Uterus (tissue), 4 donors: Measurements from ENCODE around the gene ANKRD26. TPM values are rescaled to one million over a fixed set of nuclear protein-coding genes. Genes with fewer than 3 reads are reported as not detected.

Experiments used
- DNase-seq, 2 donors: peaks; one replicate each; pipeline ENCODE4 v3.0.0-alpha.2; 2019 to 2020
- H3K27ac ChIP-seq, 2 donors: fragments of 200-600 bp; sonication (generic); 1 replicate in 1 of 2; 2 replicates in 1 of 2; pipeline ENCODE4 v1.5.1; 2016 to 2018
- H3K27me3 ChIP-seq, 2 donors: fragments of 200-600 bp; sonication (generic); one replicate each; pipeline ENCODE4 v1.5.1; 2018 to 2019; ENCODE audit warnings: control low read depth in 1 of 2
- H3K36me3 ChIP-seq, 2 donors: fragments of 200-600 bp; sonication (generic); one replicate each; pipeline ENCODE4 v1.5.1; 2019; ENCODE audit warnings: control low read depth in 1 of 2
- H3K4me1 ChIP-seq, 2 donors: fragments of 200-600 bp; sonication (generic); one replicate each; pipeline ENCODE4 v1.5.1; 2018 to 2019; ENCODE audit warnings: control low read depth in 1 of 2
- H3K4me3 ChIP-seq, 2 donors: fragments of 200-600 bp; sonication (generic); 1 replicate in 1 of 2; 2 replicates in 1 of 2; pipeline ENCODE4 v1.5.1; 2018 to 2019; ENCODE audit warnings: mild to moderate bottlenecking in 1 of 2
- H3K9me3 ChIP-seq, 2 donors: fragments of 200-600 bp; sonication (generic); one replicate each; pipeline ENCODE4 v1.5.1; 2019; ENCODE audit warnings: control low read depth in 1 of 2
- POLR2A ChIP-seq, 2 donors: fragments of 450-650 bp; IDR thresholded peaks; one replicate each; pipeline ENCODE4 v1.6.1; 2016; ENCODE audit warnings: antibody characterized with exemption in 2 of 2, mild to moderate bottlenecking in 1 of 2, moderate library complexity in 1 of 2
- intact Hi-C: fragments of 100-400 bp; cut with DNase I; formaldehyde crosslinking; loops from one replicate; pipeline ENCODE4 v1.15.1; 2023; ENCODE audit warnings: low total_unique reads
- total RNA-seq, 4 donors: library from RNA; depleted of rRNA in 3 of 4; stranded (reverse); fragments of >200 nt in 3 of 4; gene quantifications; one replicate each; pipeline versions ENCODE4 v1.1.0 to v1.2.4, GENCODE V29; 2014 to 2023
- TF ChIP-seq, protein P1 (sequence below), 4 experiments: fragments of 200-600 bp in 2 of 4; fragments of 450-650 bp in 2 of 4; sonication (generic) in 2 of 4; IDR thresholded peaks; one replicate each; pipeline ENCODE4 v1.5.1; 2016 to 2019; ENCODE audit warnings: antibody characterized with exemption in 4 of 4, mild to moderate bottlenecking in 2 of 4, moderate library complexity in 1 of 4
- donor health status: DM: yes; HTN: yes; CAD: no.

Gene ANKRD26
- total RNA-seq, result 10 to 100 TPM in 2 of 4 donors, 1 to 10 TPM in 2; 1.2 to 26.1 (median 10.4) TPM

DNA sequence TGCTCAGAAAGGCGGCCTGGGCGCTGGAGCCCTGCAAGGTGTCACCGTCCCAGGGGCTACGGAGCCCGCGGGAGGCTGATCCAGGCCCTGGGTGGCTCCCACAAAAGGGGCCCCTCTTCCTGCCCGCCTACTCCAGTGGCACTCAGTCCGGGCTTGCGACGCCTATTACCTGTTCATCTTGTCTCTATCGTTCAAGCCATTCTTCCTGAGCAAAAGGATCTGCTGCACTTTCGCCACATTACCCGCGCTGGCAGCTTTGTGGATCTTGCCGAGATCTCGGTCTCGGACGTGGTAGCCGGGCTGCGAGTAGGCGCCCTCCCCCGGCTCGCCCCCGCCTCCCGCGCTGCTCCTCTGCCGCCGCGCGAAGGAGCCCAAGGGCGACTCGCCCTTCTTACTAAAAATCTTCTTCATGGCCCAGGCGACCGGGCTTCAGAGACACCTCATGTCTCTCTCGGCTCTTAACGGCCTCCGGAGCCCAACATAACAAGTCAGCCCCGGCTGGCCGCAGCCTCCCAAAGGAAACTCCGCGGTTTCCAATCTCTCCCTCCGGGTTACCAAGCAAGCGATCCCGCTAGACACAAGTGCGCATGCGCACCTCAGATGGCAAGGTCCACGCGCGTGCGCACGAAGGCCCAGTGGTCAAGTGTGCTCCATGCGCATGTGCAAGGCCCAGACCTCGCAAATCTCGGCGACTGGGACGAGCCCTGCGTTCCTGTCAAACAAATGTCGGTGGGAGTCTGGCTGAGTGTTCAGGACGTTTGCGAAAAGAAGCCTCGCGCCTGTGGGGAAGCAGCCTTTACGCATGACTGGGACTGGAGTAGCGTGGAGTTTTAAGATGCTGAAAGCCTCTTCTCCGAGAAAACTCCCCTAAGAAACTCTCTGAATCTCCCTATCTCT, at the start of gene ANKRD26:
Gene ANKRD26 (minus strand): TSS at position 579 of the 897 bp plus-strand sequence. CDS start 168 bp downstream, at position 411.
- Histone ChIP-seq H3K4me3 (peak within 1 kb of the TSS; percentile 70 to 80), H3K4me1 (peaks cover 0 to 4% of the 10 kb centered on the region in 2 donors), H3K9me3 (no peaks in the 10 kb centered on the region), H3K27ac (peak within 1 kb of the TSS; percentile 85 to 90), H3K27me3 (no peaks in the 10 kb centered on the region), H3K36me3 (no peaks in the 10 kb centered on the region)
- intact Hi-C loops, result no loop called here
- TF ChIP-seq, protein P1, sequence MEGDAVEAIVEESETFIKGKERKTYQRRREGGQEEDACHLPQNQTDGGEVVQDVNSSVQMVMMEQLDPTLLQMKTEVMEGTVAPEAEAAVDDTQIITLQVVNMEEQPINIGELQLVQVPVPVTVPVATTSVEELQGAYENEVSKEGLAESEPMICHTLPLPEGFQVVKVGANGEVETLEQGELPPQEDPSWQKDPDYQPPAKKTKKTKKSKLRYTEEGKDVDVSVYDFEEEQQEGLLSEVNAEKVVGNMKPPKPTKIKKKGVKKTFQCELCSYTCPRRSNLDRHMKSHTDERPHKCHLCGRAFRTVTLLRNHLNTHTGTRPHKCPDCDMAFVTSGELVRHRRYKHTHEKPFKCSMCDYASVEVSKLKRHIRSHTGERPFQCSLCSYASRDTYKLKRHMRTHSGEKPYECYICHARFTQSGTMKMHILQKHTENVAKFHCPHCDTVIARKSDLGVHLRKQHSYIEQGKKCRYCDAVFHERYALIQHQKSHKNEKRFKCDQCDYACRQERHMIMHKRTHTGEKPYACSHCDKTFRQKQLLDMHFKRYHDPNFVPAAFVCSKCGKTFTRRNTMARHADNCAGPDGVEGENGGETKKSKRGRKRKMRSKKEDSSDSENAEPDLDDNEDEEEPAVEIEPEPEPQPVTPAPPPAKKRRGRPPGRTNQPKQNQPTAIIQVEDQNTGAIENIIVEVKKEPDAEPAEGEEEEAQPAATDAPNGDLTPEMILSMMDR (IDR thresholded peaks at IDR 0.05), result peak in 1 of 4 experiments; percentile 3
- peak; percentile 63 to 82 for TF ChIP-seq POLR2A (IDR thresholded peaks at IDR 0.05)
- DNase-seq, result peak; percentile 97 to 98

DNA sequence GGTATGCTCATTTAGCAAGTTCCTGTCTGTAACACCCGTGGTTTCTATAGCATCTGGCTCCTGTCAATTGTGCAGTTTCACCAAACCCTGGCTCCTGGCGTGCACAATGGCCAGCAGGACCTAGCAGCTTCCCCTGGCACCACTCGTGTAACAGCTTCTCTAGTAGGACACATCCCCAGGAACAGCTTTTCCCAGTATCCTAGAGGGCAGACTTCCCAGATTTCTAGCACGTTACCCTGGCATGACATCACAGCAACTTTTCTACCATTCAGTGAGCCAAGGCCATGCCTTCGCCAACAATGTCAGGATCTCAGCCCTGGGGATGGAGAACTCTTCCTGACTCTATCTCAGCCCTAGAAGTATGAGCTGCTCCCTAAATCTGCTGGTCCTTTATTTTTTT, 47.4 kb upstream of the ANKRD26 start:
- Histone ChIP-seq H3K27ac (no peak overlapping the region), H3K4me1 (peaks cover 0 to 3% of the 10 kb centered on the region in 2 donors), H3K4me3 (no peak overlapping the region), H3K36me3 (no peaks in the 10 kb centered on the region), H3K9me3 (no peaks in the 10 kb centered on the region), H3K27me3 (no peaks in the 10 kb centered on the region)
- no peak for DNase-seq
- intact Hi-C loops, result no loop called here
- TF ChIP-seq, protein P1 (IDR thresholded peaks at IDR 0.05), result no peak
- TF ChIP-seq POLR2A (IDR thresholded peaks at IDR 0.05), result no peak

DNA sequence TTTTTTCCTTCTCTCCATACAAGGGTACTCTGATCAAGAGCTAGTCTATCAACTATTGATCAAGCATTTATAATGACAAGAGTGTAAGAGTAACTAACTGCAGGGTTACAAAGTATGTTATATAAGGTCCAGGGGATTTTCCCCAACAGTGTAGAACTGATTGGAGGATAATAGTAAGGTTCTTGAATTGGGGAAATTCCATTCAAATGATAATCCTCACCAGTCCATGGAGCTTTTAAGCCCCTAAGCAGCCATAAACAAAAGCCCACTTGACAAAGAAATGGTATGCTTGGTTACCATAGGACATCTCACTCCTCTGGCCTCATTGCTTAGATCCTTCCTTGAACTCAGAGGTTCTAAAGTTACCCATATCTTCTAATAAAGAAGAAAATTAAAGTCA, 45.6 kb upstream of the ANKRD26 start:
- H3K4me3 ChIP-seq, result no peak overlapping the region
- H3K27me3 ChIP-seq, result no peaks in the 10 kb centered on the region
- H3K4me1 ChIP-seq, result no peaks in the 10 kb centered on the region
- H3K36me3 ChIP-seq, result no peaks in the 10 kb centered on the region
- TF ChIP-seq, protein P1 (IDR thresholded peaks at IDR 0.05), result no peak
- TF ChIP-seq POLR2A (IDR thresholded peaks at IDR 0.05), result no peak
- no peak overlapping the region for H3K27ac ChIP-seq
- H3K9me3 ChIP-seq, result no peaks in the 10 kb centered on the region
- intact Hi-C loops, result no loop called here
- DNase-seq, result no peak

DNA sequence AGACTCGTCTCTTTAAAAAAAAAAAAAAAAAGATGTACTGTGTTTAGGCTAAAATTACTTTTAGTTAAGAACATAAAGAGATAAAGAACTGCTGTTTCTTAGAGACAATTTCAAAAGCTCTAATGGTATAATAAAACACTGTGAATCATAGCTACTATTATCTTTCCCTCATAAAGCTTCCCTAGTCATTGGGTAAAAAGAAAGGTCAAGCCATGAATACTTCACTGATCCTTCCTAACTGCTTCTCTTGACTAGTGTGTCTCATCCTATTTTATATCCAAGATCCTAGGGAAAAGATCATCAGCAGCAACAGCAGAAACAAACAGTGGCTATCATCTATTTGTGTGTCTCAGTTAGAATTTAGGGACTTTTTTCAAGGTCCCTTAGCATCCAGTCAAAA, 43.4 kb upstream of the ANKRD26 start:
- intact Hi-C loops, result no loop called here
- H3K27me3 ChIP-seq, result no peaks in the 10 kb centered on the region
- TF ChIP-seq POLR2A (IDR thresholded peaks at IDR 0.05), result no peak
- TF ChIP-seq, protein P1 (IDR thresholded peaks at IDR 0.05), result no peak
- no peaks in the 10 kb centered on the region for H3K36me3 ChIP-seq
- DNase-seq, result no peak
- no peaks in the 10 kb centered on the region for H3K9me3 ChIP-seq
- H3K4me3 ChIP-seq, result no peak overlapping the region
- H3K27ac ChIP-seq, result no peak overlapping the region
- H3K4me1 ChIP-seq, result no peaks in the 10 kb centered on the region

DNA sequence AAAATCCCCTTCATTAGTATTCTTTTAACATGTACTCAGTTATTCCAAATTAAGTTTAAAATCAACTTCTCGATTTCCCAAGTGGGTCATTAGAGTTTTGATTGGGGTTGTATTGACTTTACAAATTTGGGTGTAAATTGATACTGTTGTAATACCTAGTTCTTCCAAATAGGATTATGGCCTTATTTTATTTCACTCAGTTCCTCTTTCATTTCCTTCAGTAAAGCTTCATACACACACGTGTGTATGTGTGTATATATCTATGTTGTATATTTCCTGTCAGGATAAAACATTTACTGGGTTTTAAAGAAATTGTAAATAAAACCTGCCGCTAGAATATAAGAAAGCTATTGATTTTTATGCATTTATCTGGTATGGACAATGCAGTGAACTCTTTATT, 38.0 kb upstream of the ANKRD26 start:
- no peaks in the 10 kb centered on the region for H3K4me1 ChIP-seq
- DNase-seq, result no peak
- TF ChIP-seq, protein P1 (IDR thresholded peaks at IDR 0.05), result no peak
- TF ChIP-seq POLR2A (IDR thresholded peaks at IDR 0.05), result no peak
- no peaks in the 10 kb centered on the region for H3K36me3 ChIP-seq
- H3K27me3 ChIP-seq, result no peaks in the 10 kb centered on the region
- intact Hi-C loops, result no loop called here
- no peak overlapping the region for H3K27ac ChIP-seq
- H3K9me3 ChIP-seq, result no peaks in the 10 kb centered on the region
- H3K4me3 ChIP-seq, result no peak overlapping the region
